ENCODE results near the gene PPP2R5C. TPM values are rescaled to one million over a fixed set of nuclear protein-coding genes. Genes with fewer than 3 reads are reported as not detected.

PPP2R5C gene
- total RNA-seq, 3 donors from 2014 or later, result 90.5 to 105 (median 102) TPM

DNA sequence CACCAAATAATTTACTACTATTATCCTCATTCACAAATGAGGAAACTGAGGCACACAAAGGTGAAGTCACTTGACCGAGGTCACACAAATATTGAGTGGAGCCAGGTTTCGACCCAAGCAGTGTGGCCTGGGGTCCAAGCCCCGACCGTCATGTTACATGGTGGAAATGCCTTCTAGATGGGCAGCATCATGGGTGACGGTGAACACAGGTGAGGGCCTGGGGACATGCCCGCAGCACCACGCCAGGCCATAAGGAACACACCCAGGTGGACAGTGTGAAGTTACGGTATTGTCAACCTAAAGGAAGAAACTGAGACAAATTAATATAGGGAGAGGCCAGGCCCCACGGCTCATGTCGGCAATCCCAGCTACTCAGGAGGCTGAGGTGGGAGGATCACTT lies 167.6 kb downstream of the PPP2R5C start:
- Histone ChIP-seq H3K4me3 (no peak overlapping the region), H3K36me3 (no peaks in the 10 kb centered on the region), H3K9me3 (no peaks in the 10 kb centered on the region), H3K27ac (peak overlapping the region; percentile 43 to 71), H3K27me3 (no peaks in the 10 kb centered on the region), H3K4me1 (no peaks in the 10 kb centered on the region)
- TF ChIP-seq, protein P1, sequence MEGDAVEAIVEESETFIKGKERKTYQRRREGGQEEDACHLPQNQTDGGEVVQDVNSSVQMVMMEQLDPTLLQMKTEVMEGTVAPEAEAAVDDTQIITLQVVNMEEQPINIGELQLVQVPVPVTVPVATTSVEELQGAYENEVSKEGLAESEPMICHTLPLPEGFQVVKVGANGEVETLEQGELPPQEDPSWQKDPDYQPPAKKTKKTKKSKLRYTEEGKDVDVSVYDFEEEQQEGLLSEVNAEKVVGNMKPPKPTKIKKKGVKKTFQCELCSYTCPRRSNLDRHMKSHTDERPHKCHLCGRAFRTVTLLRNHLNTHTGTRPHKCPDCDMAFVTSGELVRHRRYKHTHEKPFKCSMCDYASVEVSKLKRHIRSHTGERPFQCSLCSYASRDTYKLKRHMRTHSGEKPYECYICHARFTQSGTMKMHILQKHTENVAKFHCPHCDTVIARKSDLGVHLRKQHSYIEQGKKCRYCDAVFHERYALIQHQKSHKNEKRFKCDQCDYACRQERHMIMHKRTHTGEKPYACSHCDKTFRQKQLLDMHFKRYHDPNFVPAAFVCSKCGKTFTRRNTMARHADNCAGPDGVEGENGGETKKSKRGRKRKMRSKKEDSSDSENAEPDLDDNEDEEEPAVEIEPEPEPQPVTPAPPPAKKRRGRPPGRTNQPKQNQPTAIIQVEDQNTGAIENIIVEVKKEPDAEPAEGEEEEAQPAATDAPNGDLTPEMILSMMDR (IDR thresholded peaks at IDR 0.05), result no peak
- TF ChIP-seq POLR2AphosphoS5 (IDR thresholded peaks at IDR 0.05) (no peak), POLR2A (IDR thresholded peaks at IDR 0.05) (no peak)
- intact Hi-C loops (cut with DNase I; ENCODE audit: low total_unique reads), result no loop called here
- no peak for DNase-seq (ENCODE audit: low spot score in 2 of 2)

DNA sequence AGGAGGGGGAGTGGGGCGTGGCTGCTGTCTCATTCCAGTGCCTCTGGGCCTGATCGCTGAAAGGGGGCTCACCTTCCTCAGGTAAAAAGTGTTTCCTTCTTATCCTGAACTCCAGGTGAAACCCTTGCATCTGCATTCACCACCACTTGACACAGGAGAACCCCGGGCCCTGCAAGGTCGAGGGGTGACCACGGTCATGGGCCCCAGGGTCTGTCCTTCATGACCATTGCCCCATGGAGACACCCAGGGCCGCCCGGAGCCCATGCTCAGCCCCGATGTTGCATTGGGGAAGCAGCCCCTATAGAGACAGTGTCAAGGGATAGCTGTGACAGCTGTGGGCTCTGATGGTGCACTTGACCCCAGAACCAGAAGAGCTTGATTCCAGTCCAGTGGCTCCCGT lies 168.4 kb downstream of the PPP2R5C start:
- no peak for DNase-seq (ENCODE audit: low spot score in 2 of 2)
- intact Hi-C loops (cut with DNase I; ENCODE audit: low total_unique reads), result no loop called here
- TF ChIP-seq, protein P1 (IDR thresholded peaks at IDR 0.05), result no peak
- no peak for TF ChIP-seq POLR2A (IDR thresholded peaks at IDR 0.05)
- no peak for TF ChIP-seq POLR2AphosphoS5 (IDR thresholded peaks at IDR 0.05)
- Histone ChIP-seq H3K4me3 (no peak overlapping the region), H3K27ac (peak overlapping the region in 1 of 2 donors; percentile 0), H3K36me3 (no peaks in the 10 kb centered on the region), H3K27me3 (no peaks in the 10 kb centered on the region), H3K4me1 (no peaks in the 10 kb centered on the region), H3K9me3 (no peaks in the 10 kb centered on the region)

DNA sequence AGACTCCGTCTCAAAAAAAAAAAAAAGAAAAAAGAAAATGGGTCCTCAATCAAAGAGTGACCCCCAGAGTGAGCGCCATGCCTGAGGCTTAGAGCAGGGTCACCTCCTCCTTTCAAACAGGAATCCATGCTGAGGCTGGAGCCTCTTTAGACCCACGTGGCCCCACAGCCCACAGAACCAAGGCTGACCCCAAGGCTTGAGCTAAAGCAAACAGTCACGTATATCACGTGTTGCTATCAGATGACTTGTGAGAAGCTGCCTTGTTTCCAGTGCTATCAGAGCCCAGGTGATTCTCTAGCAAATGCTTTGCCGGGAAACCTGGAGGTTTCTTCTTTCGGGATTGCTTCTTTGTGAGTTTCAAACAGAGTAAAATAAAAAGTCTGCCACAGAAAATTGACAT lies 171.2 kb downstream of the PPP2R5C start:
- TF ChIP-seq POLR2AphosphoS5 (IDR thresholded peaks at IDR 0.05), result no peak
- TF ChIP-seq POLR2A (IDR thresholded peaks at IDR 0.05), result no peak
- TF ChIP-seq, protein P1 (IDR thresholded peaks at IDR 0.05), result no peak
- no peaks in the 10 kb centered on the region for H3K36me3 ChIP-seq
- no peaks in the 10 kb centered on the region for H3K4me1 ChIP-seq
- H3K27me3 ChIP-seq, result no peaks in the 10 kb centered on the region
- intact Hi-C loops (cut with DNase I; ENCODE audit: low total_unique reads), result no loop called here
- peak overlapping the region in 1 of 2 donors; percentile 43 for H3K27ac ChIP-seq
- H3K9me3 ChIP-seq, result no peaks in the 10 kb centered on the region
- no peak for DNase-seq (ENCODE audit: low spot score in 2 of 2)
- no peak overlapping the region for H3K4me3 ChIP-seq

DNA sequence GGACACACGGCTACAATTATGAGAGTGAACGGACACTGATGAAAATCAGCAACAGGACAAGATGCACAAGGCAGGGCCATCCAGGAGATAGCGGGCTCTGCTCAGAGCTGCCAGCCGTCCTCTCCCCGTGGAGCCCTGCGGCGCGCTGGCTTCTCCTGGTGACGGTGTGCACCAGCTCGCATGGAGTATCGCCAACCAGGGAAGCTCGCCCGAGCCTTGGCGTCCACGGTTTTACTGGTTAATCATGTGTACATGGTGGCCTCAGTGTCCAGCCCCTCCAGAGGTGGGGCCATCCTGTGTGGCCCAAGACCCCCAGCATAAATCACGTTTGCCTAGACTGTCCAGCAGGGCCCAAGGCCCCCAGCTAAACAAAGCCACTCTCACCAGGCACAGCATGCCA lies 171.7 kb downstream of the PPP2R5C start:
- intact Hi-C loops (cut with DNase I; ENCODE audit: low total_unique reads), result no loop called here
- TF ChIP-seq, protein P1 (IDR thresholded peaks at IDR 0.05), result no peak
- no peak for TF ChIP-seq POLR2AphosphoS5 (IDR thresholded peaks at IDR 0.05)
- TF ChIP-seq POLR2A (IDR thresholded peaks at IDR 0.05), result no peak

DNA sequence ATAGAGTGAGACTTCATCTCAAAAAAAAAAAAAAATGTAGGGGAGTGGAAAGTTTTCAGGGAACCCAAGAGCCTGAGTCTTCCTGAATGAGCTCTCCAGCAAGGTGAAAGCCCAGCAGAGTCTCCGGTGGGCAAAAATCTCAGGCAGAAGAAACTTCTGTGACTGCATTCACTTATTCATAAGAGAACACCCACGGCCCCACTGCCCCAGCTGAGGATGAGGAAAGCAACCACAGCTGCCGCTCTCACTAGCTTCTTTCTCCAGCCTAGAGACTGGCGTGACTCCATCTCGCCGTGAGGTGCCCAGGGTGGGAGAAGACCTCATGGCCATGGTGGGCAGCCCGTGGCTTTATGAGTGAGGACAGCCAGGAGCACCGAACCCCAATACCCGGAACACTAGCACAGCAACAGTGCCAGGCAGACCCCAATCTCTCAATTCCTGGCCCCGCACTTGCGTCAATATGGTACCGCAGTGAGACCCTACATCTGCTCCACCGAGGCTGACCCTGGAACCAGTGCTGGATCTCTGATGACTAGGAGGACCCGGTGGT lies 173.2 kb downstream of the PPP2R5C start:
- intact Hi-C loops (cut with DNase I; ENCODE audit: low total_unique reads), result no loop called here
- Histone ChIP-seq H3K4me3 (no peak overlapping the region), H3K27ac (no peak overlapping the region), H3K4me1 (no peaks in the 10 kb centered on the region), H3K9me3 (no peaks in the 10 kb centered on the region), H3K36me3 (no peaks in the 10 kb centered on the region), H3K27me3 (peaks cover 0 to 10% of the 10 kb centered on the region in 2 donors)
- TF ChIP-seq POLR2AphosphoS5 (IDR thresholded peaks at IDR 0.05) (no peak), POLR2A (IDR thresholded peaks at IDR 0.05) (no peak)
- TF ChIP-seq, protein P1 (IDR thresholded peaks at IDR 0.05), result no peak
- DNase-seq (ENCODE audit: low spot score in 2 of 2), result no peak

More for the DNA sequence above, 171.7 kb downstream of the PPP2R5C start:
- DNase-seq (ENCODE audit: low spot score in 2 of 2), result no peak
- H3K9me3 ChIP-seq, result no peaks in the 10 kb centered on the region
- no peaks in the 10 kb centered on the region for H3K36me3 ChIP-seq
- H3K27ac ChIP-seq, result peak overlapping the region in 1 of 2 donors; percentile 43
- no peak overlapping the region for H3K4me3 ChIP-seq
- no peaks in the 10 kb centered on the region for H3K4me1 ChIP-seq
- H3K27me3 ChIP-seq, result peaks cover 0 to 2% of the 10 kb centered on the region in 2 donors
